ENCODE data around the gene NHLH1. TPM values are rescaled to one million over a fixed set of nuclear protein-coding genes. Genes with fewer than 3 reads are reported as not detected.

NHLH1 gene
- total and polyA plus RNA-seq, 2 of the 4 experiments (the other 2 are of a cell fraction): 0.14 TPM; not detected in 1

DNA sequence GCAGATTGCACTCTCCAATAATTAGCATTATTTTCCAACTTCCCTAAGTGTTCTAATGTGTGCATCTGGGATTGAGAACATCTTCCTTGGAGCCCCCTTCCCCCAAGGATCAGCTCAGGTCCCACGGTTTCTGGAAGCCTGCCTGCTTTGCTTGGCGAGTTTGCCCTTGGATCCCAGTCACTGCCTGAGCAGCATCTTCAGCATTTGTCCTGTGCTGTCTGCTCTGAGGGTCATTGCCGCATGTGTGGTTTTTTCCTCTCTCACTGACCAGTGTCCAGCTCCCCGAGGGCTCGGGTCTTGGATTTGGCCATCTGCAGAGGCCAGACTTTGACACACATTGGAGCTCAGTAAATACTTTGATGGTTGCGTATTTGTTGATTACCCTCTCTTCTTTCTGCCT lies 51.6 kb downstream of the NHLH1 start:
- no peak overlapping the region for H4K5ac ChIP-seq (ENCODE audit: low read depth, low read length)
- H3K18ac ChIP-seq (ENCODE audit: low read depth, low read length): no peak overlapping the region
- H4K20me1 ChIP-seq (ENCODE audit: insufficient read depth, low read length): no peaks in the 10 kb centered on the region; the same call in 1 of the 2 replicates
- no peaks in the 10 kb centered on the region for H3K9me1 ChIP-seq (ENCODE audit: insufficient read depth, low read length)
- no peak for TF ChIP-seq CHD1 (IDR thresholded peaks at IDR 0.05; ENCODE audit: low read depth, low read length)
- TF ChIP-seq, protein P1, sequence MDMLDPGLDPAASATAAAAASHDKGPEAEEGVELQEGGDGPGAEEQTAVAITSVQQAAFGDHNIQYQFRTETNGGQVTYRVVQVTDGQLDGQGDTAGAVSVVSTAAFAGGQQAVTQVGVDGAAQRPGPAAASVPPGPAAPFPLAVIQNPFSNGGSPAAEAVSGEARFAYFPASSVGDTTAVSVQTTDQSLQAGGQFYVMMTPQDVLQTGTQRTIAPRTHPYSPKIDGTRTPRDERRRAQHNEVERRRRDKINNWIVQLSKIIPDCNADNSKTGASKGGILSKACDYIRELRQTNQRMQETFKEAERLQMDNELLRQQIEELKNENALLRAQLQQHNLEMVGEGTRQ (IDR thresholded peaks at IDR 0.05; ENCODE audit: low read depth, low read length): no peak
- no peak for TF ChIP-seq MXI1 (IDR thresholded peaks at IDR 0.05; ENCODE audit: borderline replicate concordance, low read depth, low read length)
- no peak for TF ChIP-seq RAD21 (IDR thresholded peaks at IDR 0.05; ENCODE audit: low read length)
- TF ChIP-seq SMC3 (IDR thresholded peaks at IDR 0.05; ENCODE audit: low read depth, low read length): no peak
- TF ChIP-seq MAZ (IDR thresholded peaks at IDR 0.05; ENCODE audit: borderline replicate concordance, low read depth, low read length): no peak
- TF ChIP-seq FOS (IDR thresholded peaks at IDR 0.05; ENCODE audit: low read depth, low read length): no peak
- TF ChIP-seq, protein P2, sequence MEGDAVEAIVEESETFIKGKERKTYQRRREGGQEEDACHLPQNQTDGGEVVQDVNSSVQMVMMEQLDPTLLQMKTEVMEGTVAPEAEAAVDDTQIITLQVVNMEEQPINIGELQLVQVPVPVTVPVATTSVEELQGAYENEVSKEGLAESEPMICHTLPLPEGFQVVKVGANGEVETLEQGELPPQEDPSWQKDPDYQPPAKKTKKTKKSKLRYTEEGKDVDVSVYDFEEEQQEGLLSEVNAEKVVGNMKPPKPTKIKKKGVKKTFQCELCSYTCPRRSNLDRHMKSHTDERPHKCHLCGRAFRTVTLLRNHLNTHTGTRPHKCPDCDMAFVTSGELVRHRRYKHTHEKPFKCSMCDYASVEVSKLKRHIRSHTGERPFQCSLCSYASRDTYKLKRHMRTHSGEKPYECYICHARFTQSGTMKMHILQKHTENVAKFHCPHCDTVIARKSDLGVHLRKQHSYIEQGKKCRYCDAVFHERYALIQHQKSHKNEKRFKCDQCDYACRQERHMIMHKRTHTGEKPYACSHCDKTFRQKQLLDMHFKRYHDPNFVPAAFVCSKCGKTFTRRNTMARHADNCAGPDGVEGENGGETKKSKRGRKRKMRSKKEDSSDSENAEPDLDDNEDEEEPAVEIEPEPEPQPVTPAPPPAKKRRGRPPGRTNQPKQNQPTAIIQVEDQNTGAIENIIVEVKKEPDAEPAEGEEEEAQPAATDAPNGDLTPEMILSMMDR (conservative IDR thresholded peaks at IDR 0.05; ENCODE audit: low read depth, low read length): no peak
- no peak for TF ChIP-seq MAFK (IDR thresholded peaks at IDR 0.05; ENCODE audit: low read depth, low read length)
- TF ChIP-seq POLR2A (IDR thresholded peaks at IDR 0.05; ENCODE audit: low read depth, low read length): no peak
- TF ChIP-seq, protein P3, sequence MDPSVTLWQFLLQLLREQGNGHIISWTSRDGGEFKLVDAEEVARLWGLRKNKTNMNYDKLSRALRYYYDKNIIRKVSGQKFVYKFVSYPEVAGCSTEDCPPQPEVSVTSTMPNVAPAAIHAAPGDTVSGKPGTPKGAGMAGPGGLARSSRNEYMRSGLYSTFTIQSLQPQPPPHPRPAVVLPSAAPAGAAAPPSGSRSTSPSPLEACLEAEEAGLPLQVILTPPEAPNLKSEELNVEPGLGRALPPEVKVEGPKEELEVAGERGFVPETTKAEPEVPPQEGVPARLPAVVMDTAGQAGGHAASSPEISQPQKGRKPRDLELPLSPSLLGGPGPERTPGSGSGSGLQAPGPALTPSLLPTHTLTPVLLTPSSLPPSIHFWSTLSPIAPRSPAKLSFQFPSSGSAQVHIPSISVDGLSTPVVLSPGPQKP (IDR thresholded peaks at IDR 0.05; ENCODE audit: borderline replicate concordance, low read depth, low read length): no peak
- TF ChIP-seq BHLHE40 (IDR thresholded peaks at IDR 0.05; ENCODE audit: low read depth, low read length): no peak
- TF ChIP-seq RCOR1 (IDR thresholded peaks at IDR 0.05; ENCODE audit: insufficient replicate concordance, low read length): no peak
- no peak for TF ChIP-seq RFX5 (IDR thresholded peaks at IDR 0.05; ENCODE audit: low read depth, low read length)
- H2AFZ ChIP-seq (replicated peaks; ENCODE audit: low read length, poor library complexity): no peak overlapping the region
- BruUV-seq (replicated peaks): no TSS peak
- H2BK120ac ChIP-seq (ENCODE audit: low read depth, low read length): no peak overlapping the region
- H3K4me3 ChIP-seq (ENCODE audit: insufficient read depth, low read depth, low read length): no peak overlapping the region
- no peak overlapping the region for H3K56ac ChIP-seq (ENCODE audit: extremely low read depth, insufficient read depth, low read length)
- H3K4ac ChIP-seq (ENCODE audit: low read depth, low read length): no peak overlapping the region
- H2BK5ac ChIP-seq (ENCODE audit: low read depth, low read length, poor library complexity, severe bottlenecking): no peak overlapping the region
- in situ Hi-C loops (cut with MboI; ENCODE audit: low sequenced_read_pairs) (no loop called here), dilution Hi-C loops (cut with HindIII; ENCODE audit: low sequenced_read_pairs, unreplicated experiment) (no loop called here), intact Hi-C loops (cut with micrococcal nuclease) (no loop called here)
- DNase-seq (no peak), ATAC-seq (ENCODE audit: low read depth) (no peak)
- H3K9ac ChIP-seq (ENCODE audit: low read depth, low read length): no peak overlapping the region
- H2AK5ac ChIP-seq (ENCODE audit: low read depth, low read length): no peak overlapping the region
- no peak overlapping the region for H3K4me2 ChIP-seq (ENCODE audit: low read depth, low read length)
- 100% methylated on average over 1 of the region's 6 CpGs; no CpG with 5 or more reads in 1 of the 2 experiments for WGBS, 2 experiments (ENCODE audit: extremely low coverage in 2 of 2, insufficient read length in 1 of 2)
- no peak overlapping the region for H4K91ac ChIP-seq (ENCODE audit: insufficient read depth, low read depth, low read length)
- H2BK15ac ChIP-seq (ENCODE audit: low read depth, low read length): no peak overlapping the region
- H3K27ac ChIP-seq (ENCODE audit: insufficient read depth, low read length): no peak overlapping the region
- no peak overlapping the region for H2BK20ac ChIP-seq (ENCODE audit: low read depth, low read length)
- no peaks in the 10 kb centered on the region for H3K27me3 ChIP-seq (ENCODE audit: control insufficient read depth, insufficient read depth, low read length)
- H3K9me3 ChIP-seq (ENCODE audit: control insufficient read depth, insufficient read depth, low read length): no peaks in the 10 kb centered on the region
- no peak overlapping the region for H2AK9ac ChIP-seq (replicated peaks; ENCODE audit: low read depth, low read length, poor library complexity)
- ChIA-PET POLR2A (ENCODE audit: unreplicated experiment) (no interaction called here), CTCF (no interaction called here)
- peaks cover 4% of the 10 kb centered on the region; the same call in 1 of the 2 replicates for H3K36me3 ChIP-seq (ENCODE audit: control insufficient read depth, insufficient read depth, low read length)
- no peak overlapping the region for H3K14ac ChIP-seq (replicated peaks; ENCODE audit: low read depth, low read length)
- H3K79me1 ChIP-seq (ENCODE audit: low read depth in 1 of 2, low read length in 2 of 2): no peaks in the 10 kb centered on the region
- H3K23ac ChIP-seq (ENCODE audit: low read depth, low read length): no peak overlapping the region
- H4K8ac ChIP-seq (ENCODE audit: low read depth in 2 of 2, low read length in 2 of 2): no peak overlapping the region
- H3K4me1 ChIP-seq (ENCODE audit: control insufficient read depth, insufficient read depth, low read length): no peaks in the 10 kb centered on the region
